ENCODE measurements around the gene SLC26A4. TPM values are rescaled to one million over a fixed set of nuclear protein-coding genes. Genes with fewer than 3 reads are reported as not detected.

The SLC26A4 gene
- total RNA-seq, 5 donors from 2014 or later (not counting 1 experiment from before 2014, with no cell fraction given): 0.10 to 1.1 (median 0.60) TPM; not detected in 2

DNA sequence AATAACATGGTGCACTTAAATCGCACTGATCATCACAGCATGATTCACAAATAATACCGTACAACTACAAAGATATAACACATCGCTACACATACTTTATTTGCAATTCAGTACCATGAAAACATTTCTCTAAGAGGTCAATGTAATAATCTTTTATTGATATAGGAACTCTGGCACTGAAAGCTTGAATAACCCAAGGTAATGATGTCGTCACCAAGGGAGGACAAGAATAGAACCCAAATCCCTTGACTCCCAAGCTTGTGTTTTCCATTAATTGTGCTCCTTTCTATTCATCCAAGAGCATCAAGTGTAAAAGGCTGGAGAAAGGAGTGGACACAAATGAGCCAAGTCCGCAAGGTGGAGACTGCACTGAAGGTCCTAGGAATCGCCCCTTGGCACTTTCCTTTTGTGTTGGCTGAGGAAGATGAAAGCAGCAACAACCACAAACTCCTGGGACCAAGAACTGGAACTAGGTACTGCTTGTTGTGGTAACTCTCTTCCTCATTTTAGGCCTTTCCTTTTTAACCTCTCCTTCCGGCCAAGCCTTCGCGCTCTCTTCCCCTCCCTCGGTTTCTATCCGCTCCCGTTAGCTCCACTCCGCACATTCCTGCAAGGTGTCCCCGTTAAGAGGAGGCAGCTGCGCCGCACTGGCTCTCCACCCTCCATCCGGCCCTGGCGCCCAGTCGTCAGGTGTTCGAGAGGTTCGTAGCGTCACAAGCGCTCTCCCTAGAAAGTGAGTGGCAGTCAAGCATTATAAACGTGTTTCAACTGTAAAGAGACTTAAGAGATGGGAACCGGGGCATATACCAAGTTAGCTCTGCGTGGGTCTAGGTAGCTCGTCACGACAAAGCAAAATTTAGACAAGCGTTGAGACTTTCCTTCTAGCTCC is 82.3 kb downstream of the SLC26A4 start:
- Histone ChIP-seq H3K4me1 (ENCODE audit: control insufficient read depth in 1 of 2, extremely low read depth in 1 of 2, insufficient read depth in 2 of 2, low read length in 2 of 2) (peaks cover 22 to 36% of the 10 kb centered on the region in 2 experiments), H3K27ac (ENCODE audit: low read length) (peak overlapping the region; percentile 100), H3K9me3 (no peaks in the 10 kb centered on the region), H3K36me3 (ENCODE audit: control insufficient read depth in 2 of 2, extremely low read depth in 1 of 2, insufficient read depth in 1 of 2, low read length in 1 of 2) (no peaks in the 10 kb centered on the region), H3K4me3 (ENCODE audit: control insufficient read depth in 1 of 2, extremely low read depth in 1 of 2, low read length in 1 of 2) (peak overlapping the region; percentile 78 to 99), H3K27me3 (replicated peaks in 1 of 2; ENCODE audit: control insufficient read depth in 2 of 2, extremely low read depth in 1 of 2, insufficient read depth in 2 of 2, low read length in 1 of 2) (no peaks in the 10 kb centered on the region)
- CTCF ChIA-PET: interaction anchor here (0.6 to 4.9 kb wide), 23 partner anchors 9 to 574 kb away, joined by 3 to 75 read pairs (median 6); partner anchors contain the start of genes COG5 (in 2 of the 2), DUS4L (in 2 of the 2), DLD (in 1 of the 2) and HBP1 (in 1 of the 2)
- peaks cover 8% of the 10 kb centered on the region for H3K36me3 Mint-ChIP-seq
- H3K4me3 Mint-ChIP-seq: peak overlapping the region; percentile 94 to 97 (median 96)
- H3K27me3 Mint-ChIP-seq: no peaks in the 10 kb centered on the region
- DNase-seq: peak in 2 of 35 experiments; percentile 57 to 59
- POLR2A ChIA-PET: interaction anchor here (0.6 to 2.5 kb wide), 12 partner anchors 9 to 1458 kb away, joined by 3 to 17 read pairs (median 4); partner anchors contain the start of genes HBP1 (in 2 of the 2), DLD (in 1 of the 2) and NAMPT (in 1 of the 2)
- H3K27ac Mint-ChIP-seq: peak overlapping the region; percentile 100
- peaks cover 46 to 49% (median 48%) of the 10 kb centered on the region in 3 donors for H3K4me1 Mint-ChIP-seq
- ATAC-seq (replicated peaks in 1 of 4): peak; percentile 38 to 48 (median 44)
- under 1% methylated on average over 21 of the region's 29 CpGs for WGBS (ENCODE audit: insufficient coverage)
- no peaks in the 10 kb centered on the region for H3K9me3 Mint-ChIP-seq

DNA sequence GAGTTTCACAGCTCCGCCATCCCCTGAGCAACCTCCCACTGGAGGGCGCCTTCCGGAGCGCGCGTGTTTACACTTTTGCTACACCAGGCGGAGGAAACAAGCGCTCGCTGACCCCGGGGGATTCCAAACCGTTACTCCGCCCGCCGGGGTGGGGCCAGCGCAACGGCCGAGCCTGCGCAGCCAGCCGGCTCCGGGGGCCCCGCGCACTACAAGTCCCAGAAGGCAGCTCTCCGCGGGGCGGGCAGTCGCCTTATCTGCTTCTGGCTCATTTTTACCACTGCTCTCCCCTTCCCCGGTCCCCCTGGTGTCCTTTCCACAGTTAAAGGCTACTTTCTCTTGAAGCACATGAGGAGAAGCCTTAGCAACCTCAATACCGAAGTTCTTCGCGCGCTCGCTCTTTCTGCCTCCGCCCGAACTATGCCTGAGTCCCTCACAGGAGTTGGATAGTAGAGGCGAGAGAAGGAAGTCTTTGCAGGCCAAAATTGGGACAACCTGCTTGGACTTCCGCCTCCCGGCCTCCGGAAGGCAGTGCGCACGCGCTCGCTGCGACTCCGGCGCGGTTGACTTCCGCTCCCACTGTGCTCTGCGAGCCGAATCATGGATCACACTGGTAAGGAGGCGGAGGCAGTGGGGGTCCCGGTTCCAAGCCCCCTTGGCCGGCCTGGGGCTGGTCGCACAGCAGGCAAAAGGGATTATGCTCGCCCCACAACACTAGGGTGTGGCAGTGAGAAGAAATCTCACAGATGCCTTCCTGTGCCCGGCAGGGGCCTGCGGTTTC is 83.1 kb downstream of the SLC26A4 start, which contains the start of gene CBLL1:
TSS of gene CBLL1 (plus strand) at position 576 of the 778 bp plus-strand sequence. CDS start at position 598, 22 bp downstream.
- H3K4me1 Mint-ChIP-seq: peaks cover 52 to 55% (median 55%) of the 10 kb centered on the region in 3 donors
- H3K9me3 Mint-ChIP-seq: no peaks in the 10 kb centered on the region
- H3K4me1 ChIP-seq (ENCODE audit: control insufficient read depth in 1 of 2, extremely low read depth in 1 of 2, insufficient read depth in 2 of 2, low read length in 2 of 2): peaks cover 22 to 37% of the 10 kb centered on the region in 2 experiments
- H3K4me3 Mint-ChIP-seq: peak within 1 kb of the TSS; percentile 94 to 97 (median 96)
- ChIA-PET POLR2A (interaction anchor here (0.6 to 2.5 kb wide), 12 partner anchors 8 to 1459 kb away, joined by 3 to 17 read pairs (median 4); partner anchors contain the start of genes HBP1 (in 2 of the 2), DLD (in 1 of the 2) and NAMPT (in 1 of the 2)), CTCF (interaction anchor here (0.7 to 4.9 kb wide), 23 partner anchors 8 to 575 kb away, joined by 3 to 75 read pairs (median 6); partner anchors contain the start of genes COG5 (in 2 of the 2), DUS4L (in 2 of the 2), DLD (in 1 of the 2) and HBP1 (in 1 of the 2))
- no peaks in the 10 kb centered on the region for H3K27me3 ChIP-seq (replicated peaks in 1 of 2; ENCODE audit: control insufficient read depth in 2 of 2, extremely low read depth in 1 of 2, insufficient read depth in 2 of 2, low read length in 1 of 2)
- H3K36me3 ChIP-seq (ENCODE audit: control insufficient read depth in 2 of 2, extremely low read depth in 1 of 2, insufficient read depth in 1 of 2, low read length in 1 of 2): peaks cover 0 to under 1% of the 10 kb centered on the region in 2 donors
- DNase-seq: peak; percentile 95 to 99 (median 97)
- ATAC-seq (replicated peaks in 1 of 4): peak; percentile 92 to 96 (median 92)
- H3K27ac Mint-ChIP-seq: peak within 1 kb of the TSS; percentile 100
- H3K27me3 Mint-ChIP-seq: no peaks in the 10 kb centered on the region
- 0% methylated on average over 46 of the region's 56 CpGs for WGBS (ENCODE audit: insufficient coverage)
- H3K27ac ChIP-seq (ENCODE audit: low read length): peak within 1 kb of the TSS; percentile 100
- H3K36me3 Mint-ChIP-seq: peaks cover 8% of the 10 kb centered on the region
- peak within 1 kb of the TSS; percentile 78 to 99 for H3K4me3 ChIP-seq (ENCODE audit: control insufficient read depth in 1 of 2, extremely low read depth in 1 of 2, low read length in 1 of 2)
- no peaks in the 10 kb centered on the region for H3K9me3 ChIP-seq

GRCh38 chr7:107744345-107744750 is 83.7 kb downstream of the SLC26A4 start:
- no peaks in the 10 kb centered on the region for H3K9me3 Mint-ChIP-seq

GRCh38 chr7:107746006-107746405 is 85.4 kb downstream of the SLC26A4 start:
- no peak for DNase-seq
- Histone ChIP-seq H3K9me3 (no peaks in the 10 kb centered on the region), H3K4me1 (ENCODE audit: control insufficient read depth in 1 of 2, extremely low read depth in 1 of 2, insufficient read depth in 2 of 2, low read length in 2 of 2) (peaks cover 22 to 40% of the 10 kb centered on the region in 2 experiments), H3K27ac (ENCODE audit: low read length) (peak overlapping the region; percentile 10), H3K36me3 (ENCODE audit: control insufficient read depth in 2 of 2, extremely low read depth in 1 of 2, insufficient read depth in 1 of 2, low read length in 1 of 2) (peaks cover 0 to 16% of the 10 kb centered on the region in 2 donors), H3K4me3 (ENCODE audit: control insufficient read depth in 1 of 2, extremely low read depth in 1 of 2, low read length in 1 of 2) (no peak overlapping the region), H3K27me3 (replicated peaks in 1 of 2; ENCODE audit: control insufficient read depth in 2 of 2, extremely low read depth in 1 of 2, insufficient read depth in 2 of 2, low read length in 1 of 2) (no peaks in the 10 kb centered on the region)
- POLR2A ChIA-PET: interaction anchor here (0.9 to 1.0 kb wide), 2 partner anchors 132 to 182 kb away, joined by 3 read pairs; partner anchors contain the start of genes COG5 (in 1 of the 2) and DUS4L (in 1 of the 2)
- 88% methylated on average over 2 of the region's 3 CpGs for WGBS (ENCODE audit: insufficient coverage)
- CTCF ChIA-PET: interaction anchor here in 1 of 2 donors (1.1 to 1.6 kb wide), 2 partner anchors 129 to 133 kb away, joined by 4 to 5 read pairs; no protein-coding TSS in a partner anchor
- Mint-ChIP-seq H3K27me3 (no peaks in the 10 kb centered on the region), H3K36me3 (peaks cover 16% of the 10 kb centered on the region), H3K4me3 (peak overlapping the region; percentile 94 to 97 (median 96)), H3K4me1 (peaks cover 63 to 66% (median 65%) of the 10 kb centered on the region in 3 donors), H3K27ac (peak overlapping the region; percentile 49 to 69), H3K9me3 (no peaks in the 10 kb centered on the region)
- ATAC-seq (replicated peaks in 1 of 4): no peak

More at GRCh38 chr7:107744345-107744750, 83.7 kb downstream of the SLC26A4 start:
- ChIA-PET POLR2A (interaction anchor here (0.6 to 2.5 kb wide), 6 partner anchors 112 to 576 kb away, joined by 3 to 17 read pairs (median 6); partner anchors contain the start of genes DLD (in 1 of the 2) and HBP1 (in 1 of the 2)), CTCF (interaction anchor here (1.2 to 4.9 kb wide), 8 partner anchors 16 to 281 kb away, joined by 3 to 75 read pairs (median 12); partner anchors contain the start of genes COG5 (in 1 of the 2), DLD (in 1 of the 2) and DUS4L (in 1 of the 2))
- Mint-ChIP-seq H3K27me3 (no peaks in the 10 kb centered on the region), H3K36me3 (peaks cover 8% of the 10 kb centered on the region), H3K4me3 (peak overlapping the region; percentile 94 to 97 (median 96)), H3K27ac (peak overlapping the region; percentile 100), H3K4me1 (peaks cover 55 to 59% (median 58%) of the 10 kb centered on the region in 3 donors)
- ATAC-seq (replicated peaks in 1 of 4) (peak; percentile 29 to 48 (median 39)), DNase-seq (peak in 1 of 35 experiments; percentile 0)
- H3K4me3 ChIP-seq (ENCODE audit: control insufficient read depth in 1 of 2, extremely low read depth in 1 of 2, low read length in 1 of 2): peak overlapping the region; percentile 78 to 99
- H3K36me3 ChIP-seq (ENCODE audit: control insufficient read depth in 2 of 2, extremely low read depth in 1 of 2, insufficient read depth in 1 of 2, low read length in 1 of 2): peaks cover 0 to 4% of the 10 kb centered on the region in 2 donors
- peak overlapping the region; percentile 100 for H3K27ac ChIP-seq (ENCODE audit: low read length)
- no peaks in the 10 kb centered on the region for H3K27me3 ChIP-seq (replicated peaks in 1 of 2; ENCODE audit: control insufficient read depth in 2 of 2, extremely low read depth in 1 of 2, insufficient read depth in 2 of 2, low read length in 1 of 2)
- 1% methylated on average over 17 of the region's 22 CpGs for WGBS (ENCODE audit: insufficient coverage)
- H3K4me1 ChIP-seq (ENCODE audit: control insufficient read depth in 1 of 2, extremely low read depth in 1 of 2, insufficient read depth in 2 of 2, low read length in 2 of 2): peaks cover 22 to 40% of the 10 kb centered on the region in 2 experiments
- H3K9me3 ChIP-seq: no peaks in the 10 kb centered on the region

DNA sequence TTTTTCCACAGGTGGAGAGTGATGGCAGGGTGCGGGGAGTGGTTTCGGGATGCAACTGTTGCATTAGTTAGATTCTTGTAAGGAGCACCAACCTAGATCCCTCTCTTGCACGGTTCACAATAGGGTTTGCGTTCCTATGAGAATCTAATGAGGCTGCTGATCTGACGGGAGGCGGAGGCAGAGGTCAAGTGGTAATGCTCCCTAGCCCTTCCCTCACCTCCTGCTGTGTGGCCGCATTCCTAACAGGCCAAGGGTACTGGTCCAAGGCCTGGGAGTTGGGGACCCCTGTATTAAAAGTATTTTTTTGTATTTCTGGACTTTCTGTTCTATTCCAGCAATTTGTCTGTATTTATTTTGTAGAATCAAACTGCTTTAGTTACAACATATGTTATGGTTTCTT is 90.5 kb downstream of the SLC26A4 start:
- ChIA-PET POLR2A (no interaction called here), CTCF (no interaction called here)
- Mint-ChIP-seq H3K4me3 (no peak overlapping the region), H3K9me3 (no peaks in the 10 kb centered on the region), H3K27me3 (no peaks in the 10 kb centered on the region), H3K36me3 (peaks cover 40% of the 10 kb centered on the region), H3K4me1 (peaks cover 45 to 52% (median 50%) of the 10 kb centered on the region in 3 donors), H3K27ac (no peak overlapping the region)
- no peaks in the 10 kb centered on the region for H3K27me3 ChIP-seq (replicated peaks in 1 of 2; ENCODE audit: control insufficient read depth in 2 of 2, extremely low read depth in 1 of 2, insufficient read depth in 2 of 2, low read length in 1 of 2)
- peaks cover 0 to 56% of the 10 kb centered on the region in 2 donors for H3K36me3 ChIP-seq (ENCODE audit: control insufficient read depth in 2 of 2, extremely low read depth in 1 of 2, insufficient read depth in 1 of 2, low read length in 1 of 2)
- peaks cover 0 to 18% of the 10 kb centered on the region in 2 experiments for H3K4me1 ChIP-seq (ENCODE audit: control insufficient read depth in 1 of 2, extremely low read depth in 1 of 2, insufficient read depth in 2 of 2, low read length in 2 of 2)
- H3K27ac ChIP-seq (ENCODE audit: low read length): no peak overlapping the region
- DNase-seq (no peak), ATAC-seq (replicated peaks in 1 of 4) (no peak)
- H3K9me3 ChIP-seq: no peaks in the 10 kb centered on the region
- no peak overlapping the region for H3K4me3 ChIP-seq (ENCODE audit: control insufficient read depth in 1 of 2, extremely low read depth in 1 of 2, low read length in 1 of 2)
- no CpG with 5 or more reads among the region's 7 CpGs for WGBS (ENCODE audit: insufficient coverage)

Measured in T-cell (primary cell).